Activated T-cell treated with anti-CD3 and anti-CD28 coated beads, Interleukin-2, amount 50 U/mL, for 72 hours (primary cell): ENCODE data around the gene ST8SIA5. TPM values are rescaled to one million over a fixed set of nuclear protein-coding genes. Genes with fewer than 3 reads are reported as not detected.

ENCODE experiments used
- ATAC-seq, 2 donors: fragments of 150-1000 bp; cut with Tn5 transposase; replicated peaks in 1 of 2; 2 replicates each; pipeline ENCODE4 v1.10.0; 2021; ENCODE audit warnings: moderate library complexity in 2 of 2, mild to moderate bottlenecking in 1 of 2
- DNase-seq, 2 donors: peaks; one replicate each; pipeline ENCODE4 v3.0.0; 2021 to 2022; ENCODE audit warnings: mixed read lengths in 1 of 2
- H3K27ac Mint-ChIP-seq: one replicate; pipeline ENCODE4 v1.8.0; 2022; ENCODE audit warnings: mild to moderate bottlenecking, moderate library complexity, mixed read lengths
- H3K27me3 Mint-ChIP-seq: one replicate; pipeline ENCODE4 v1.8.0; 2022; ENCODE audit warnings: low read depth, mixed read lengths
- H3K36me3 Mint-ChIP-seq, 2 donors: one replicate each; pipeline ENCODE4 v1.8.0; 2022; ENCODE audit warnings: mixed read lengths in 2 of 2, mild to moderate bottlenecking in 1 of 2; ENCODE audit not compliant: insufficient read depth in 2 of 2
- H3K4me1 Mint-ChIP-seq: one replicate; pipeline ENCODE4 v1.8.0; 2022; ENCODE audit warnings: low read depth, mixed read lengths
- H3K4me3 Mint-ChIP-seq, 2 donors: one replicate each; pipeline ENCODE4 v1.8.0; 2022; ENCODE audit warnings: mild to moderate bottlenecking in 2 of 2, mixed read lengths in 2 of 2, moderate library complexity in 2 of 2
- H3K9me3 Mint-ChIP-seq, 2 donors: one replicate each; pipeline ENCODE4 v1.8.0; 2022; ENCODE audit warnings: mixed read lengths in 2 of 2
- total RNA-seq, 2 donors: library from RNA; stranded (reverse); gene quantifications; one replicate each; pipeline ENCODE4 v1.2.3, GENCODE V29; 2022

ST8SIA5 gene
- total RNA-seq, 2 donors from 2014 or later: 0.09 TPM; not detected in 1

- DNase-seq (peak; percentile 8 to 11), ATAC-seq (peak; percentile 79 to 86)
- H3K4me1 Mint-ChIP-seq: peaks cover 27% of the 10 kb centered on the region
- peaks cover 0 to 1% of the 10 kb centered on the region in 2 donors for H3K36me3 Mint-ChIP-seq
- peaks cover 0 to 1% of the 10 kb centered on the region in 2 donors for H3K9me3 Mint-ChIP-seq
- peak overlapping the region; percentile 28 to 56 for H3K4me3 Mint-ChIP-seq
- peaks cover 14% of the 10 kb centered on the region for H3K27me3 Mint-ChIP-seq
- peak overlapping the region; percentile 30 for H3K27ac Mint-ChIP-seq
These were observed 84.5 kb downstream of the ST8SIA5 start for GRCh38 chr18:46672062-46672970.

DNA sequence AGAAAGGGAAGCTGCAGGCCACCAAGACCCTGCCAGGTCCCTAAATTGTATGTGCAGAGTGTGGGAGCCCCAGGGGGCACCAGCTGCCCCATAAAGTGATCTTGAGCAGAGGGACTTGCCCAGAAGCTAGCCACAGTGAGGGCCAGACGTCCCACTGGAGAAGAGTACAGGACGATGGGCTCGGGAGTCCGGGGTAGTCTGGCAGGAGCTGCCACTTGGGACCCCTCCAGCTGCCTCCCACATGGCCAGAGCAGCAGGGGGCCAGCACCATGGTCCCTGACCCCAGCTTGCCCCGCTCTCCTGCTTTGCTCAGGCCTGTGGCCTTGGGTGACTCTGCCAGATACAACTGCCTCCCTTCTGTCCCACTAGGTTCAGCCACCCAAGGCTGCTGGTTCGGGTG lies 88.2 kb downstream of the ST8SIA5 start:
- Mint-ChIP-seq H3K4me1 (peaks cover 23% of the 10 kb centered on the region), H3K27me3 (no peaks in the 10 kb centered on the region), H3K36me3 (no peaks in the 10 kb centered on the region), H3K9me3 (no peaks in the 10 kb centered on the region), H3K27ac (no peak overlapping the region), H3K4me3 (no peak overlapping the region)
- DNase-seq (no peak), ATAC-seq (no peak)

DNA sequence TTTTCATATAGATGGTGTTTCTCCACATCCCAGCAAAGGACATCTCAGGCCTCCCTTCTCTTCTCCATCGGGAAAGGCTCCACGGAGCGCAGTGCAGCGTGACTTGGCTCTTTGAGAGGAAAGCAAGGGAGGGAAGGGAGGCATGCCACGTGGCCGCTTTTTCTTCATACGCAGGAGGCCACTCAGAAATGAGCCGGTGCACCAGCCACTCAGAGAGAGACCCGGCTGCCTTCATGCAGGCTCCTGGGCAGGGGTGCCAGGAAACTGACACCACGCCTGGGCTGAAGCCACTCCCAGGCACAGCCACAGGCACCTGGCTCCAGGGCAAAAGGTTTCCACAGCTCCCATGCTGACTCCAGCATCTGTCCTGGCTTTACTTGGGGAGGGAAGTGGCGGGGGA lies 88.7 kb downstream of the ST8SIA5 start:
- H3K27ac Mint-ChIP-seq: no peak overlapping the region
- H3K9me3 Mint-ChIP-seq: no peaks in the 10 kb centered on the region
- no peak overlapping the region for H3K4me3 Mint-ChIP-seq
- peaks cover 21% of the 10 kb centered on the region for H3K4me1 Mint-ChIP-seq
- no peak for DNase-seq
- peaks cover 4% of the 10 kb centered on the region for H3K27me3 Mint-ChIP-seq
- no peak for ATAC-seq
- no peaks in the 10 kb centered on the region for H3K36me3 Mint-ChIP-seq

GRCh38 chr18:46663539-46663938 lies 93.3 kb downstream of the ST8SIA5 start:
- Mint-ChIP-seq H3K27ac (no peak overlapping the region), H3K27me3 (peaks cover 6% of the 10 kb centered on the region), H3K36me3 (no peaks in the 10 kb centered on the region), H3K4me3 (no peak overlapping the region), H3K4me1 (no peaks in the 10 kb centered on the region), H3K9me3 (no peaks in the 10 kb centered on the region)
- ATAC-seq: no peak
- no peak for DNase-seq

DNA sequence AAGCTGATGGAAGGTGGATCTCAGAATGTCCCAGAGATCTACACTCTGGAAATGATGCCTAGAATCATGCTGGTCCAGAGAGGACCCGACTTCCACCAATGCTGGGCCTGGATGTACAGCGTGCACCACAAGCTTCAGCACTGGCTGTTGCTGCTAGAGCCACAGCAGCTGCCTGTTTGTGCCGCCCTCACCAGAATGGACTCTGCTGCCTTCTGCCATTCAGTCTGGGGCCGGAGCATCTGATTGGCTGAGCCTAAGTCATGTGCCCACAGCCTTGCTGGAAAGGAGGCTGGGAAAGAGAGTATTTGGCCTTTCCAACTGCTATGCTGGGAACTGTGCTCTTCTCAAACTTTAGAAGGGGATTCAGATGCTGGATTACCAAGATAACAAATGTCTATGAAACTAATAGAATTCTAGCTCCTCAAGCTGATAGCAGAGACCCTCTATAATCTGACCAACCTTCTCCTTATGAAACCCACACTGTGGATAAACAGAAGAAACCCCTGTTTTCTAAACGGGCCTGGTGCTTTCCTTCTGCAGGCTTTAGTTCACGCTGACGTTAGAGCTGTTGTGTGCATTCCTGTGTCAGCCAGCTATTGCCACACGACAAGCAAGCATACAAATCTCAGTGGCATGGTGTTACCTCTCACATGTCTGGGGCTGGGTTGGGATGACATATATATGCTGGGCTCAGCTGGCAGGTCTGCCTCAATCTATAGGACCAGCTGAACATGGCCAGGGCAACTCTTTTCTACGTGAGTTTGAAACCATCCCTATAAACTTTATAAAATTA lies 95.7 kb downstream of the ST8SIA5 start:
- no peak overlapping the region for H3K27ac Mint-ChIP-seq
- ATAC-seq: no peak

GRCh38 chr18:46659484-46659883 lies 97.4 kb downstream of the ST8SIA5 start:
- Mint-ChIP-seq H3K27me3 (peaks cover 6% of the 10 kb centered on the region), H3K4me3 (no peak overlapping the region), H3K9me3 (no peaks in the 10 kb centered on the region), H3K27ac (no peak overlapping the region), H3K4me1 (no peaks in the 10 kb centered on the region), H3K36me3 (no peaks in the 10 kb centered on the region)
- ATAC-seq (no peak), DNase-seq (no peak)

More for the DNA sequence above, 95.7 kb downstream of the ST8SIA5 start:
- no peaks in the 10 kb centered on the region for H3K4me1 Mint-ChIP-seq
- DNase-seq: no peak
- peaks cover 6% of the 10 kb centered on the region for H3K27me3 Mint-ChIP-seq
- H3K36me3 Mint-ChIP-seq: no peaks in the 10 kb centered on the region
- H3K4me3 Mint-ChIP-seq: no peak overlapping the region
- H3K9me3 Mint-ChIP-seq: no peaks in the 10 kb centered on the region

DNA sequence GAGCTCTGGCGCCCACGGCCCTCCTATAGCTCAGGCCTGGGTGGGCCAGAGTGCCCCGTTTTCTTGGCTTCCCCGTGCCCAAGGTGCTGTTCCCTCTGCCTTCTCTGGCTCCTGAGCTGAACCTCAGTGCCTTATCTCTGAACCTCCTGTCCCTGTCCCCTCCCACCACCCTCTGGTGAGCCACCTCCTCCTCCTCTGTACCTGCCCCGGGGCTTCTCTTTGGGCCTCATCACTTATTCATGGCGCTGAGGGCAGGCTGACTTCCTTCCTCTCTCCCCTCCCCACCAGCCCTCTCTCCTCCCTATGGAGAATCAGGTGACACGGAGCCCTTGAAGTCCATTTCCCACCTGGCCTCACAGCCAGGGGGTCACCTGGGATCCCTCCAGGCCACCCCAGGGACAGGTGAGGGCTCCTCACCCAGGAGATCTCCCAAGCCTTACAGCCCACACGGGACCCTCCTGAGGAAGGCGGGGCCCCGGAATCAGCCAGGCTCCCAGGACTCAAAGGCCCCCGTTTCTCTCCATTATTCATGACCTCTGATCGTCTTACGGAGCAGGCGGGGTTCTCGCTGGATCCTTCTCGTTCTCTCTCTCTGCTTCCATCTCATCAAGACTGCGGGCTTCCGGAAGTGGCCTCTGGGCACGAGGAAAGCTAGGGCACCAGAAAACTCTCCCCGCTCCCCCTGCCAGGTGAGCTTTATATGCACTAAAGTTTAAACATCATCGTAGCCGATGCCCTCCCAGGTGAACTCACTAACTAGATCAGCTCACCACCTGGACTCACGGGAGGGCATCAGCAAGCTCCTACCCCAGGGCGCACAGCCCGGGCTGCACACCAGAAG lies 99.5 kb downstream of the ST8SIA5 start, which contains the start of gene LOXHD1:
Gene LOXHD1, minus strand, starts transcription at position 106 of the 841 bp plus-strand sequence. CDS start 187 bp downstream, outside the sequence.
- Mint-ChIP-seq H3K4me1 (no peaks in the 10 kb centered on the region), H3K36me3 (no peaks in the 10 kb centered on the region), H3K27ac (no peak within 1 kb of the TSS), H3K9me3 (no peaks in the 10 kb centered on the region), H3K27me3 (no peaks in the 10 kb centered on the region), H3K4me3 (no peak within 1 kb of the TSS)
- ATAC-seq: no peak
- no peak for DNase-seq

- ATAC-seq (no peak), DNase-seq (no peak)
- no peak overlapping the region for H3K4me3 Mint-ChIP-seq
- H3K27me3 Mint-ChIP-seq: no peaks in the 10 kb centered on the region
- no peaks in the 10 kb centered on the region for H3K4me1 Mint-ChIP-seq
- H3K36me3 Mint-ChIP-seq: no peaks in the 10 kb centered on the region
- no peak overlapping the region for H3K27ac Mint-ChIP-seq
- no peaks in the 10 kb centered on the region for H3K9me3 Mint-ChIP-seq
These were observed 100.3 kb downstream of the ST8SIA5 start for GRCh38 chr18:46656326-46657114.

- H3K4me3 Mint-ChIP-seq: no peak overlapping the region
- no peaks in the 10 kb centered on the region for H3K9me3 Mint-ChIP-seq
- H3K36me3 Mint-ChIP-seq: no peaks in the 10 kb centered on the region
- no peaks in the 10 kb centered on the region for H3K4me1 Mint-ChIP-seq
- DNase-seq (no peak), ATAC-seq (no peak)
- no peak overlapping the region for H3K27ac Mint-ChIP-seq
- no peaks in the 10 kb centered on the region for H3K27me3 Mint-ChIP-seq
These were observed 104.5 kb downstream of the ST8SIA5 start for GRCh38 chr18:46652372-46652771.

GRCh38 chr18:46650681-46651080 lies 106.2 kb downstream of the ST8SIA5 start:
- Mint-ChIP-seq H3K36me3 (no peaks in the 10 kb centered on the region), H3K9me3 (no peaks in the 10 kb centered on the region), H3K27me3 (no peaks in the 10 kb centered on the region), H3K27ac (no peak overlapping the region), H3K4me3 (no peak overlapping the region), H3K4me1 (no peaks in the 10 kb centered on the region)
- ATAC-seq (no peak), DNase-seq (no peak)

GRCh38 chr18:46649071-46649862 lies 107.6 kb downstream of the ST8SIA5 start:
- H3K4me3 Mint-ChIP-seq: no peak overlapping the region
- H3K4me1 Mint-ChIP-seq: no peaks in the 10 kb centered on the region
- DNase-seq (no peak), ATAC-seq (no peak)
- H3K9me3 Mint-ChIP-seq: no peaks in the 10 kb centered on the region
- no peak overlapping the region for H3K27ac Mint-ChIP-seq
- no peaks in the 10 kb centered on the region for H3K27me3 Mint-ChIP-seq
- no peaks in the 10 kb centered on the region for H3K36me3 Mint-ChIP-seq
